ENCODE data around the gene ANO7. TPM values are rescaled to one million over a fixed set of nuclear protein-coding genes. Genes with fewer than 3 reads are reported as not detected.

The ANO7 gene
- total and polyA plus RNA-seq, 2 of the 13 experiments (the other 11 are each of a cell fraction or from before 2014, with no cell fraction given), result 4.1 to 4.9 TPM

DNA sequence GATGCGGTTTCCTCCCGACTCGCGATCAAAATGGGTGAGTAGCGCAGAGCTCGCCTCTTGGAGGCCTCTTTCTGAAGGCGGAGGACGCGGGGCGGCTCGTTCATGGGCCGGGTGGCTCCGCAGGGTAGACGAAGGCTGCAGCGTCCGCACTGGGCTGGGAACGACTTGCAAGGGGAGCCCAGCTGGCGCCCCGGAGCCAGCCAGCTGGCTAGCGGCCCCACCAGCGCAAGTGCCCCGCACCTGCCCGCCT, 38.9 kb upstream of the ANO7 start (continued):
- TF ChIP-seq ZNF607 (CRISPR knock-in tag; IDR thresholded peaks at IDR 0.05; ENCODE audit: borderline replicate concordance), result no peak
- TF ChIP-seq, protein P1, sequence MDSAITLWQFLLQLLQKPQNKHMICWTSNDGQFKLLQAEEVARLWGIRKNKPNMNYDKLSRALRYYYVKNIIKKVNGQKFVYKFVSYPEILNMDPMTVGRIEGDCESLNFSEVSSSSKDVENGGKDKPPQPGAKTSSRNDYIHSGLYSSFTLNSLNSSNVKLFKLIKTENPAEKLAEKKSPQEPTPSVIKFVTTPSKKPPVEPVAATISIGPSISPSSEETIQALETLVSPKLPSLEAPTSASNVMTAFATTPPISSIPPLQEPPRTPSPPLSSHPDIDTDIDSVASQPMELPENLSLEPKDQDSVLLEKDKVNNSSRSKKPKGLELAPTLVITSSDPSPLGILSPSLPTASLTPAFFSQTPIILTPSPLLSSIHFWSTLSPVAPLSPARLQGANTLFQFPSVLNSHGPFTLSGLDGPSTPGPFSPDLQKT (CRISPR knock-in tag; IDR thresholded peaks at IDR 0.05; ENCODE audit: borderline replicate concordance), result no peak
- TF ChIP-seq, protein P2, sequence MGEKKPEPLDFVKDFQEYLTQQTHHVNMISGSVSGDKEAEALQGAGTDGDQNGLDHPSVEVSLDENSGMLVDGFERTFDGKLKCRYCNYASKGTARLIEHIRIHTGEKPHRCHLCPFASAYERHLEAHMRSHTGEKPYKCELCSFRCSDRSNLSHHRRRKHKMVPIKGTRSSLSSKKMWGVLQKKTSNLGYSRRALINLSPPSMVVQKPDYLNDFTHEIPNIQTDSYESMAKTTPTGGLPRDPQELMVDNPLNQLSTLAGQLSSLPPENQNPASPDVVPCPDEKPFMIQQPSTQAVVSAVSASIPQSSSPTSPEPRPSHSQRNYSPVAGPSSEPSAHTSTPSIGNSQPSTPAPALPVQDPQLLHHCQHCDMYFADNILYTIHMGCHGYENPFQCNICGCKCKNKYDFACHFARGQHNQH (CRISPR knock-in tag; IDR thresholded peaks at IDR 0.05), result no peak; the same call in 1 of the 2 replicates
- TF ChIP-seq, protein P3, sequence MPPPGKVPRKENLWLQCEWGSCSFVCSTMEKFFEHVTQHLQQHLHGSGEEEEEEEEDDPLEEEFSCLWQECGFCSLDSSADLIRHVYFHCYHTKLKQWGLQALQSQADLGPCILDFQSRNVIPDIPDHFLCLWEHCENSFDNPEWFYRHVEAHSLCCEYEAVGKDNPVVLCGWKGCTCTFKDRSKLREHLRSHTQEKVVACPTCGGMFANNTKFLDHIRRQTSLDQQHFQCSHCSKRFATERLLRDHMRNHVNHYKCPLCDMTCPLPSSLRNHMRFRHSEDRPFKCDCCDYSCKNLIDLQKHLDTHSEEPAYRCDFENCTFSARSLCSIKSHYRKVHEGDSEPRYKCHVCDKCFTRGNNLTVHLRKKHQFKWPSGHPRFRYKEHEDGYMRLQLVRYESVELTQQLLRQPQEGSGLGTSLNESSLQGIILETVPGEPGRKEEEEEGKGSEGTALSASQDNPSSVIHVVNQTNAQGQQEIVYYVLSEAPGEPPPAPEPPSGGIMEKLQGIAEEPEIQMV (CRISPR knock-in tag; IDR thresholded peaks at IDR 0.05; ENCODE audit: low read depth), result peak; percentile 86; the same call in 1 of the 2 replicates
- TF ChIP-seq FOXJ3 (CRISPR knock-in tag; IDR thresholded peaks at IDR 0.05; ENCODE audit: borderline replicate concordance), result no peak
- no peak for TF ChIP-seq ZBTB38 (CRISPR knock-in tag; IDR thresholded peaks at IDR 0.05)
- no peak for TF ChIP-seq RARG (CRISPR knock-in tag; IDR thresholded peaks at IDR 0.05; ENCODE audit: low read depth)
- TF ChIP-seq, protein P4, sequence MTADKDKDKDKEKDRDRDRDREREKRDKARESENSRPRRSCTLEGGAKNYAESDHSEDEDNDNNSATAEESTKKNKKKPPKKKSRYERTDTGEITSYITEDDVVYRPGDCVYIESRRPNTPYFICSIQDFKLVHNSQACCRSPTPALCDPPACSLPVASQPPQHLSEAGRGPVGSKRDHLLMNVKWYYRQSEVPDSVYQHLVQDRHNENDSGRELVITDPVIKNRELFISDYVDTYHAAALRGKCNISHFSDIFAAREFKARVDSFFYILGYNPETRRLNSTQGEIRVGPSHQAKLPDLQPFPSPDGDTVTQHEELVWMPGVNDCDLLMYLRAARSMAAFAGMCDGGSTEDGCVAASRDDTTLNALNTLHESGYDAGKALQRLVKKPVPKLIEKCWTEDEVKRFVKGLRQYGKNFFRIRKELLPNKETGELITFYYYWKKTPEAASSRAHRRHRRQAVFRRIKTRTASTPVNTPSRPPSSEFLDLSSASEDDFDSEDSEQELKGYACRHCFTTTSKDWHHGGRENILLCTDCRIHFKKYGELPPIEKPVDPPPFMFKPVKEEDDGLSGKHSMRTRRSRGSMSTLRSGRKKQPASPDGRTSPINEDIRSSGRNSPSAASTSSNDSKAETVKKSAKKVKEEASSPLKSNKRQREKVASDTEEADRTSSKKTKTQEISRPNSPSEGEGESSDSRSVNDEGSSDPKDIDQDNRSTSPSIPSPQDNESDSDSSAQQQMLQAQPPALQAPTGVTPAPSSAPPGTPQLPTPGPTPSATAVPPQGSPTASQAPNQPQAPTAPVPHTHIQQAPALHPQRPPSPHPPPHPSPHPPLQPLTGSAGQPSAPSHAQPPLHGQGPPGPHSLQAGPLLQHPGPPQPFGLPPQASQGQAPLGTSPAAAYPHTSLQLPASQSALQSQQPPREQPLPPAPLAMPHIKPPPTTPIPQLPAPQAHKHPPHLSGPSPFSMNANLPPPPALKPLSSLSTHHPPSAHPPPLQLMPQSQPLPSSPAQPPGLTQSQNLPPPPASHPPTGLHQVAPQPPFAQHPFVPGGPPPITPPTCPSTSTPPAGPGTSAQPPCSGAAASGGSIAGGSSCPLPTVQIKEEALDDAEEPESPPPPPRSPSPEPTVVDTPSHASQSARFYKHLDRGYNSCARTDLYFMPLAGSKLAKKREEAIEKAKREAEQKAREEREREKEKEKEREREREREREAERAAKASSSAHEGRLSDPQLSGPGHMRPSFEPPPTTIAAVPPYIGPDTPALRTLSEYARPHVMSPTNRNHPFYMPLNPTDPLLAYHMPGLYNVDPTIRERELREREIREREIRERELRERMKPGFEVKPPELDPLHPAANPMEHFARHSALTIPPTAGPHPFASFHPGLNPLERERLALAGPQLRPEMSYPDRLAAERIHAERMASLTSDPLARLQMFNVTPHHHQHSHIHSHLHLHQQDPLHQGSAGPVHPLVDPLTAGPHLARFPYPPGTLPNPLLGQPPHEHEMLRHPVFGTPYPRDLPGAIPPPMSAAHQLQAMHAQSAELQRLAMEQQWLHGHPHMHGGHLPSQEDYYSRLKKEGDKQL (CRISPR knock-in tag; IDR thresholded peaks at IDR 0.05; ENCODE audit: low read depth), result no peak
- TF ChIP-seq ELF4 (CRISPR knock-in tag; IDR thresholded peaks at IDR 0.05; ENCODE audit: borderline replicate concordance), result peak; percentile 2; the same call in 1 of the 2 replicates
- TF ChIP-seq ZNF766 (CRISPR knock-in tag; IDR thresholded peaks at IDR 0.05; ENCODE audit: borderline replicate concordance), result no peak
- no peak for TF ChIP-seq ZNF256 (CRISPR knock-in tag; conservative IDR thresholded peaks at IDR 0.05)
- TF ChIP-seq TAF1 (CRISPR knock-in tag; IDR thresholded peaks at IDR 0.05), result no peak
- no peak for TF ChIP-seq ZNF792 (CRISPR knock-in tag; IDR thresholded peaks at IDR 0.05)
- TF ChIP-seq ZNF644 (CRISPR knock-in tag; IDR thresholded peaks at IDR 0.05; ENCODE audit: low read depth), result no peak
- TF ChIP-seq, protein P5, sequence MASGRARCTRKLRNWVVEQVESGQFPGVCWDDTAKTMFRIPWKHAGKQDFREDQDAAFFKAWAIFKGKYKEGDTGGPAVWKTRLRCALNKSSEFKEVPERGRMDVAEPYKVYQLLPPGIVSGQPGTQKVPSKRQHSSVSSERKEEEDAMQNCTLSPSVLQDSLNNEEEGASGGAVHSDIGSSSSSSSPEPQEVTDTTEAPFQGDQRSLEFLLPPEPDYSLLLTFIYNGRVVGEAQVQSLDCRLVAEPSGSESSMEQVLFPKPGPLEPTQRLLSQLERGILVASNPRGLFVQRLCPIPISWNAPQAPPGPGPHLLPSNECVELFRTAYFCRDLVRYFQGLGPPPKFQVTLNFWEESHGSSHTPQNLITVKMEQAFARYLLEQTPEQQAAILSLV (CRISPR knock-in tag; IDR thresholded peaks at IDR 0.05; ENCODE audit: borderline replicate concordance), result no peak
- TF ChIP-seq, protein P6, sequence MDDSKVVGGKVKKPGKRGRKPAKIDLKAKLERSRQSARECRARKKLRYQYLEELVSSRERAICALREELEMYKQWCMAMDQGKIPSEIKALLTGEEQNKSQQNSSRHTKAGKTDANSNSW (CRISPR knock-in tag; IDR thresholded peaks at IDR 0.05; ENCODE audit: borderline replicate concordance), result no peak
- no peak; the same call in 1 of the 2 replicates for TF ChIP-seq ZNF816 (CRISPR knock-in tag; IDR thresholded peaks at IDR 0.05; ENCODE audit: borderline replicate concordance)
- TF ChIP-seq NFIC (IDR thresholded peaks at IDR 0.05; ENCODE audit: low read length), result no peak
